Pancreas (tissue), 10 donors: ENCODE data around the gene LSAMP. TPM values are rescaled to one million over a fixed set of nuclear protein-coding genes. Genes with fewer than 3 reads are reported as not detected.

Experiments used
- ATAC-seq, 4 donors: fragments of 200-7000 bp; cut with Tn5 transposase; one replicate each; pipeline versions ENCODE4 v1.8.0 to v1.9.1; 2020; ENCODE audit warnings: mild to moderate bottlenecking in 4 of 4, moderate library complexity in 4 of 4
- DNase-seq, 6 donors: peaks; one replicate each; pipeline ENCODE4 v3.0.0-alpha.2; 2020
- FAIRE-seq: peaks from 2 replicates; lab custom pipeline; 2012; peaks lifted over from hg19 to GRCh38; lab: Jason Lieb, UNC
- H3K27ac ChIP-seq, 4 donors: fragments of 200-600 bp; sonication (generic); 1 replicate in 3 of 4; 2 replicates in 1 of 4; pipeline versions ENCODE4 v1.5.0 to v1.8.0; 2020
- H3K27me3 ChIP-seq, 4 donors: fragments of 200-600 bp; one replicate each; pipeline ENCODE4 v1.8.0; 2021
- H3K36me3 ChIP-seq, 3 donors: fragments of 200-600 bp; sonication (generic) in 1 of 3; one replicate each; pipeline versions ENCODE4 v1.5.0 to v1.8.0; 2020 to 2021
- H3K4me1 ChIP-seq, 3 donors: fragments of 200-600 bp; one replicate each; pipeline ENCODE4 v1.8.0; 2021
- H3K4me3 ChIP-seq, 4 donors: fragments of 200-600 bp; sonication (generic) in 2 of 4; one replicate each; pipeline versions ENCODE4 v1.5.0 to v1.8.0; 2020 to 2021
- H3K9me3 ChIP-seq, 4 donors: fragments of 200-600 bp; one replicate each; pipeline ENCODE4 v1.8.0; 2021
- CTCF ChIP-seq, 4 donors: fragments of 200-600 bp; sonication (generic) in 3 of 4; IDR thresholded peaks; one replicate each; pipeline versions ENCODE4 v1.5.0 to v1.8.0; 2021; ENCODE audit warnings: antibody characterized with exemption in 4 of 4
- WGBS, 2 donors: extraction: QIAGEN DNeasy Blood & Tissue Kit; methylation state at CpG; one replicate each; pipeline ENCODE4 v1.1.7; 2013; 5-methylcytosine and 5-hydroxymethylcytosine counted together
- intact Hi-C, 3 donors: fragments of 100-400 bp; cut with DNase I; formaldehyde crosslinking; loops; one replicate each; pipeline versions ENCODE4 v1.11.1 to v1.14.2; 2022
- polyA plus RNA-seq, 2 donors: library from polyadenylated mRNA; stranded (reverse); fragments of 200-250 nt; gene quantifications; one replicate each; pipeline ENCODE4 v1.2.3, GENCODE V29; 2013
- total RNA-seq, 6 donors: library from RNA; stranded (reverse); fragmentation: NEBNext Ultra II Directional in 4 of 6; extraction: Animal tissue kit (Norgen Biotek cat#: 25700) in 4 of 6; gene quantifications; one replicate each; pipeline versions ENCODE4 v1.2.1 to v1.2.4, GENCODE V29; 2021 to 2023
- donor health status: healthy with polysubstance abuse.
- donor health status: DM: no; HTN: no; CAD: no; lungs with moderate emphysema.
- donor health status: DM: no; HTN: no; CAD: no.
- donor health status: control.
- donor health status: control.
- donor health status: Bipolar disorder and iron deficiency.
- donor health status: DM: yes; HTN: yes; CAD: no.
- donor health status: DM: no; HTN: no; CAD: no.
- donor health status: DM: no; HTN: no; CAD: no.
- donor health status: DM: yes; HTN: yes; CAD: no.

LSAMP gene
- total and polyA plus RNA-seq, 8 donors: 0.51 to 5.5 (median 1.5) TPM

GRCh38 chr3:116084999-116085791 is 360.1 kb downstream of the LSAMP start:
- intact Hi-C loops: no loop called here
- no peaks in the 10 kb centered on the region for H3K9me3 ChIP-seq
- 54 to 62% methylated on average over 4 of the region's 4 CpGs for WGBS, 2 donors
- no peaks in the 10 kb centered on the region for H3K36me3 ChIP-seq
- FAIRE-seq: no peak
- no peaks in the 10 kb centered on the region for H3K27me3 ChIP-seq
- H3K4me1 ChIP-seq: no peaks in the 10 kb centered on the region
- ATAC-seq: no peak
- no peak for TF ChIP-seq CTCF (IDR thresholded peaks at IDR 0.05)
- H3K27ac ChIP-seq: no peak overlapping the region
- DNase-seq: no peak
- no peak overlapping the region for H3K4me3 ChIP-seq

- Histone ChIP-seq H3K27me3 (no peaks in the 10 kb centered on the region), H3K36me3 (no peaks in the 10 kb centered on the region), H3K27ac (no peak overlapping the region), H3K9me3 (no peaks in the 10 kb centered on the region), H3K4me1 (no peaks in the 10 kb centered on the region), H3K4me3 (no peak overlapping the region)
- DNase-seq (no peak), FAIRE-seq (no peak), ATAC-seq (no peak)
- 73 to 81% methylated on average over 2 of the region's 2 CpGs for WGBS, 2 donors
- intact Hi-C loops: no loop called here
- no peak for TF ChIP-seq CTCF (IDR thresholded peaks at IDR 0.05)
Observed at GRCh38 chr3:116083683-116084082, 361.6 kb downstream of the LSAMP start.

- Histone ChIP-seq H3K4me1 (no peaks in the 10 kb centered on the region), H3K4me3 (no peak overlapping the region), H3K27ac (no peak overlapping the region), H3K27me3 (no peaks in the 10 kb centered on the region), H3K36me3 (no peaks in the 10 kb centered on the region), H3K9me3 (no peaks in the 10 kb centered on the region)
- intact Hi-C loops: no loop called here
- 80 to 87% methylated on average over 7 of the region's 7 CpGs for WGBS, 2 donors
- ATAC-seq (no peak), FAIRE-seq (no peak), DNase-seq (no peak)
- TF ChIP-seq CTCF (IDR thresholded peaks at IDR 0.05): no peak
Observed at GRCh38 chr3:116078561-116078960, 366.7 kb downstream of the LSAMP start.

- H3K27ac ChIP-seq: no peak overlapping the region
- no peak for ATAC-seq
- no peak for FAIRE-seq
Observed at GRCh38 chr3:116077557-116077956, 367.7 kb downstream of the LSAMP start.

More at GRCh38 chr3:116077557-116077956, 367.7 kb downstream of the LSAMP start:
- no peaks in the 10 kb centered on the region for H3K36me3 ChIP-seq
- H3K9me3 ChIP-seq: no peaks in the 10 kb centered on the region
- H3K27me3 ChIP-seq: no peaks in the 10 kb centered on the region
- TF ChIP-seq CTCF (IDR thresholded peaks at IDR 0.05): no peak
- 60 to 70% methylated on average over 2 of the region's 2 CpGs for WGBS, 2 donors
- H3K4me1 ChIP-seq: no peaks in the 10 kb centered on the region
- H3K4me3 ChIP-seq: no peak overlapping the region
- intact Hi-C loops: no loop called here
- no peak for DNase-seq
